ENCODE results near the gene ABCA8. TPM values are rescaled to one million over a fixed set of nuclear protein-coding genes. Genes with fewer than 3 reads are reported as not detected.

ABCA8 gene
- total and polyA plus RNA-seq, 2 experiments from 2014 or later, result not detected

DNA sequence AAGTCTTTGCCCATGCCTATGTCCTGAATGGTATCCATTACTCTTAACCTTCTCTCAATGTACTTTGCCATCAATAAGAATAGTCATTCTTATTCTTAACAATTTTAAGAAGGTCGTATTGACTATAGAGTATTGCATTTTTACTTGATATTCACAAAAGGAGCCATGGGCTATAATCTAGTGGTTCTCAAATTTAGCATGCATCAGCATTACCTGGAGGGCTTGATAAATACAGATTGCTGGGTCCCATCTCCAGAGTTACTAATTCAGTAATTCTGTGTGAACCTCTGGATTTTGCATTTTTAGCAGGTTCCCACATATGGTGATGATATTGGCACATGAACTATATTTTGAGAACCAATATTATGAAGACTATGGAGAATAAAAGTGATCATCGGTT, 89.6 kb downstream of the ABCA8 start:
- no peaks in the 10 kb centered on the region for H3K9me2 ChIP-seq (ENCODE audit: insufficient read depth)
- DNase-seq (ENCODE audit: low spot score) (no peak), ATAC-seq (no peak)
- H3K27ac Mint-ChIP-seq, result no peak overlapping the region
- H3K4me2 ChIP-seq, result no peak overlapping the region
- no peak overlapping the region for H3K4me3 ChIP-seq
- no peak overlapping the region for H3K4me3 Mint-ChIP-seq
- H2AFZ ChIP-seq, result no peak overlapping the region
- H3K36me3 ChIP-seq (ENCODE audit: insufficient read depth), result no peaks in the 10 kb centered on the region
- H3K4me1 ChIP-seq (ENCODE audit: insufficient read depth), result no peaks in the 10 kb centered on the region
- TF ChIP-seq NANOG (IDR thresholded peaks at IDR 0.05; ENCODE audit: borderline replicate concordance) (no peak), POLR2AphosphoS5 (IDR thresholded peaks at IDR 0.05; ENCODE audit: low read depth) (no peak), EZH2phosphoT487 (IDR thresholded peaks at IDR 0.05; ENCODE audit: unreplicated experiment) (no peak), JUNB (IDR thresholded peaks at IDR 0.05; ENCODE audit: unreplicated experiment) (no peak), CTCF (conservative IDR thresholded peaks at IDR 0.05; ENCODE audit: low read depth in 2 of 2) (no peak), REST (IDR thresholded peaks at IDR 0.05; ENCODE audit: unreplicated experiment) (no peak), ZNF331 (CRISPR knock-in tag; IDR thresholded peaks at IDR 0.05; ENCODE audit: low read depth) (no peak), ETS1 (IDR thresholded peaks at IDR 0.05) (no peak), EZH2 (IDR thresholded peaks at IDR 0.05; ENCODE audit: low read depth, unreplicated experiment) (no peak), STAT1 (IDR thresholded peaks at IDR 0.05; ENCODE audit: unreplicated experiment) (no peak), CREB1 (CRISPR knock-in tag; IDR thresholded peaks at IDR 0.05; ENCODE audit: low read depth) (no peak), ZNF114 (CRISPR knock-in tag; IDR thresholded peaks at IDR 0.05) (no peak)
- TF ChIP-seq, protein P1, sequence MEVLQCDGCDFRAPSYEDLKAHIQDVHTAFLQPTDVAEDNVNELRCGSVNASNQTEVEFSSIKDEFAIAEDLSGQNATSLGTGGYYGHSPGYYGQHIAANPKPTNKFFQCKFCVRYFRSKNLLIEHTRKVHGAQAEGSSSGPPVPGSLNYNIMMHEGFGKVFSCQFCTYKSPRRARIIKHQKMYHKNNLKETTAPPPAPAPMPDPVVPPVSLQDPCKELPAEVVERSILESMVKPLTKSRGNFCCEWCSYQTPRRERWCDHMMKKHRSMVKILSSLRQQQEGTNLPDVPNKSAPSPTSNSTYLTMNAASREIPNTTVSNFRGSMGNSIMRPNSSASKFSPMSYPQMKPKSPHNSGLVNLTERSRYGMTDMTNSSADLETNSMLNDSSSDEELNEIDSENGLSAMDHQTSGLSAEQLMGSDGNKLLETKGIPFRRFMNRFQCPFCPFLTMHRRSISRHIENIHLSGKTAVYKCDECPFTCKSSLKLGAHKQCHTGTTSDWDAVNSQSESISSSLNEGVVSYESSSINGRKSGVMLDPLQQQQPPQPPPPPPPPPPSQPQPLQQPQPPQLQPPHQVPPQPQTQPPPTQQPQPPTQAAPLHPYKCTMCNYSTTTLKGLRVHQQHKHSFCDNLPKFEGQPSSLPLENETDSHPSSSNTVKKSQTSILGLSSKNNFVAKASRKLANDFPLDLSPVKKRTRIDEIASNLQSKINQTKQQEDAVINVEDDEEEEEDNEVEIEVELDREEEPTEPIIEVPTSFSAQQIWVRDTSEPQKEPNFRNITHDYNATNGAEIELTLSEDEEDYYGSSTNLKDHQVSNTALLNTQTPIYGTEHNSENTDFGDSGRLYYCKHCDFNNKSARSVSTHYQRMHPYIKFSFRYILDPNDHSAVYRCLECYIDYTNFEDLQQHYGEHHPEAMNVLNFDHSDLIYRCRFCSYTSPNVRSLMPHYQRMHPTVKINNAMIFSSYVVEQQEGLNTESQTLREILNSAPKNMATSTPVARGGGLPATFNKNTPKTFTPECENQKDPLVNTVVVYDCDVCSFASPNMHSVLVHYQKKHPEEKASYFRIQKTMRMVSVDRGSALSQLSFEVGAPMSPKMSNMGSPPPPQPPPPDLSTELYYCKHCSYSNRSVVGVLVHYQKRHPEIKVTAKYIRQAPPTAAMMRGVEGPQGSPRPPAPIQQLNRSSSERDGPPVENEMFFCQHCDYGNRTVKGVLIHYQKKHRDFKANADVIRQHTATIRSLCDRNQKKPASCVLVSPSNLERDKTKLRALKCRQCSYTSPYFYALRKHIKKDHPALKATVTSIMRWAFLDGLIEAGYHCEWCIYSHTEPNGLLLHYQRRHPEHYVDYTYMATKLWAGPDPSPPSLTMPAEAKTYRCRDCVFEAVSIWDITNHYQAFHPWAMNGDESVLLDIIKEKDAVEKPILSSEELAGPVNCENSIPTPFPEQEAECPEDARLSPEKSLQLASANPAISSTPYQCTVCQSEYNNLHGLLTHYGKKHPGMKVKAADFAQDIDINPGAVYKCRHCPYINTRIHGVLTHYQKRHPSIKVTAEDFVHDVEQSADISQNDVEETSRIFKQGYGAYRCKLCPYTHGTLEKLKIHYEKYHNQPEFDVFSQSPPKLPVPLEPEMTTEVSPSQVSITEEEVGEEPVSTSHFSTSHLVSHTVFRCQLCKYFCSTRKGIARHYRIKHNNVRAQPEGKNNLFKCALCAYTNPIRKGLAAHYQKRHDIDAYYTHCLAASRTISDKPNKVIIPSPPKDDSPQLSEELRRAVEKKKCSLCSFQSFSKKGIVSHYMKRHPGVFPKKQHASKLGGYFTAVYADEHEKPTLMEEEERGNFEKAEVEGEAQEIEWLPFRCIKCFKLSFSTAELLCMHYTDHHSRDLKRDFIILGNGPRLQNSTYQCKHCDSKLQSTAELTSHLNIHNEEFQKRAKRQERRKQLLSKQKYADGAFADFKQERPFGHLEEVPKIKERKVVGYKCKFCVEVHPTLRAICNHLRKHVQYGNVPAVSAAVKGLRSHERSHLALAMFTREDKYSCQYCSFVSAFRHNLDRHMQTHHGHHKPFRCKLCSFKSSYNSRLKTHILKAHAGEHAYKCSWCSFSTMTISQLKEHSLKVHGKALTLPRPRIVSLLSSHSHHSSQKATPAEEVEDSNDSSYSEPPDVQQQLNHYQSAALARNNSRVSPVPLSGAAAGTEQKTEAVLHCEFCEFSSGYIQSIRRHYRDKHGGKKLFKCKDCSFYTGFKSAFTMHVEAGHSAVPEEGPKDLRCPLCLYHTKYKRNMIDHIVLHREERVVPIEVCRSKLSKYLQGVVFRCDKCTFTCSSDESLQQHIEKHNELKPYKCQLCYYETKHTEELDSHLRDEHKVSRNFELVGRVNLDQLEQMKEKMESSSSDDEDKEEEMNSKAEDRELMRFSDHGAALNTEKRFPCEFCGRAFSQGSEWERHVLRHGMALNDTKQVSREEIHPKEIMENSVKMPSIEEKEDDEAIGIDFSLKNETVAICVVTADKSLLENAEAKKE (CRISPR knock-in tag; IDR thresholded peaks at IDR 0.05), result no peak
- H3K79me2 ChIP-seq (replicated peaks; ENCODE audit: insufficient read depth), result no peaks in the 10 kb centered on the region
- H3K36me3 Mint-ChIP-seq (ENCODE audit: low read depth), result no peaks in the 10 kb centered on the region
- no peaks in the 10 kb centered on the region for H3K27me3 ChIP-seq (ENCODE audit: insufficient read depth)
- no peaks in the 10 kb centered on the region for H4K20me1 ChIP-seq (replicated peaks; ENCODE audit: insufficient read depth)
- peaks cover 4% of the 10 kb centered on the region; the same call in 2 of the 3 replicates for H3K4me1 Mint-ChIP-seq
- H3K9me3 Mint-ChIP-seq, result no peaks in the 10 kb centered on the region
- no peaks in the 10 kb centered on the region for H3K27me3 Mint-ChIP-seq (ENCODE audit: insufficient read depth, low read depth, poor library complexity)
- H3F3A ChIP-seq (replicated peaks; ENCODE audit: low read depth), result no peaks in the 10 kb centered on the region
- no peak overlapping the region for H3K27ac ChIP-seq (ENCODE audit: low read depth)

Measured in GM23338 (cell line).